Activated CD4-positive, alpha-beta T cell treated with anti-CD3 and anti-CD28 coated beads for 36 hours (primary cell): ENCODE measurements around the gene CHFR. TPM values are rescaled to one million over a fixed set of nuclear protein-coding genes. Genes with fewer than 3 reads are reported as not detected.
"Not testable (repeated sequence)": the region's sequence is repeated elsewhere in the genome, so short reads cannot be mapped to it uniquely, and the experiment has no call there.

Experiments
- ATAC-seq: fragments of 200-7000 bp; cut with Tn5 transposase; one replicate; pipeline ENCODE4 v1.10.0; 2021; ENCODE audit warnings: mild to moderate bottlenecking, moderate library complexity
- CTCF ChIA-PET: fragments of 350-600 bp; sonication (Branson Sonifier 250); formaldehyde crosslinking; loops from one replicate; lab custom pipeline; 2021; ENCODE audit warnings: antibody characterized with exemption; lab: Charles Lee
- POLR2A ChIA-PET: fragments of 350-600 bp; sonication (Branson Sonifier 250); formaldehyde crosslinking; loops from one replicate; lab custom pipeline; 2021; ENCODE audit warnings: antibody characterized with exemption, inconsistent platforms; lab: Charles Lee
- DNase-seq: peaks from one replicate; pipeline ENCODE4 v3.0.0-alpha.2; 2020
- H3K27ac Mint-ChIP-seq: one replicate; pipeline ENCODE4 v1.8.0; 2021; ENCODE audit warnings: mixed read lengths
- H3K27me3 Mint-ChIP-seq: one replicate; pipeline ENCODE4 v1.8.0; 2021; ENCODE audit warnings: mixed read lengths
- H3K36me3 Mint-ChIP-seq: one replicate; pipeline ENCODE4 v1.8.0; 2021; ENCODE audit warnings: low read depth, mixed read lengths
- H3K4me1 Mint-ChIP-seq: one replicate; pipeline ENCODE4 v1.8.0; 2021; ENCODE audit warnings: mixed read lengths
- H3K4me3 Mint-ChIP-seq: one replicate; pipeline ENCODE4 v1.8.0; 2021; ENCODE audit warnings: mild to moderate bottlenecking, moderate library complexity, mixed read lengths
- H3K9me3 Mint-ChIP-seq: one replicate; pipeline ENCODE4 v1.8.0; 2021; ENCODE audit warnings: low read depth, mixed read lengths
- intact Hi-C, 2 experiments: fragments of 100-400 bp; cut with DNase I in 1 of 2; cut with micrococcal nuclease in 1 of 2; formaldehyde crosslinking; loops; one replicate each; pipeline versions ENCODE4 v1.14.2 to v1.15.1; 2022 to 2024; cut with DNase I, micrococcal nuclease
- total RNA-seq, 2 experiments: library from RNA; stranded (reverse); gene quantifications; one replicate each; pipeline ENCODE4 v1.2.3, GENCODE V29; 2021

Gene CHFR
- total RNA-seq, 2 experiments from 2014 or later: 36.5 to 36.8 TPM

DNA sequence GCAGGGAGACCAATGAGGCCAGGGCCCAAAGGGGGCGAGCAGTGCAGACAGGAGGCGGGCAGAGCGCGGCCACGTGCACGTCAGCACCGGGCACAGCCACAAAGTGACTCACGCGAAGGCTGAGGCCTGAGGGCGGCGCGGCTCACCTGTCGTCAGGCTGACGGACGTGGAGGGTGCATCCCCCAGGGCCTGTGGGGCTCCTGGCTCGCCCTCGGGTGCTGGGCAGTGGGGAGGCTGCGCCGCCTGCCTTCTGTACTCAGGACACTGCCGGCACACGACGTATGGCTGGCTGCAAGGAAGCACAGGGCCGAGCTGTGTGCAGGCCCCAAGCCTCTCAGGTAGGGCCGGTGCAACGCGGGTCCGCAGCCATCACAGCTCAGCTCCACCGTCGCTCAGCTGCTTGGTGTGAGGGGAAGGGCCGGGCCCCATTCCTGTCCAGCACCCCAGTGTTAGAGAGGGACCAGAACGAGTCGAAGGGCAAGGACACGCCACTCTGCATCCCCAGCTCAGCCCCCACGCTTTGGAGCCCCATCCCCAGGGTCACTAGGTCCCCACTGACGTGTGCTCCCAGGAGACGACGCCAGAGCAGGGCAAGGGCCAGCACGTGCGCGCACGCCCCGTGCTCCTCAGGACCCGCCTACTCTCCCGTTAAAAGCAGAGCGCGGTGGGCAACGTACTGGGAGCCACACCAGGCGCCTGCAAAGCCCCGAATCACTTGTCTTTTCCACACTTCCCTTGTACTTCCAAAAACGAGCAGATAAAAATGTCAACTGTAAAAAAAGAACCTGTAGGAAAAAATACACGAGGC lies 33.9 kb downstream of the CHFR start:
- ChIA-PET CTCF (no interaction called here), POLR2A (no interaction called here)
- no peaks in the 10 kb centered on the region for H3K27me3 Mint-ChIP-seq
- H3K36me3 Mint-ChIP-seq: peaks cover 50% of the 10 kb centered on the region
- no peaks in the 10 kb centered on the region for H3K9me3 Mint-ChIP-seq
- H3K4me1 Mint-ChIP-seq: peaks cover under 1% of the 10 kb centered on the region
- intact Hi-C loops: no loop called here
- no peak for ATAC-seq
- no peak for DNase-seq
- no peak overlapping the region for H3K4me3 Mint-ChIP-seq
- no peak overlapping the region for H3K27ac Mint-ChIP-seq

DNA sequence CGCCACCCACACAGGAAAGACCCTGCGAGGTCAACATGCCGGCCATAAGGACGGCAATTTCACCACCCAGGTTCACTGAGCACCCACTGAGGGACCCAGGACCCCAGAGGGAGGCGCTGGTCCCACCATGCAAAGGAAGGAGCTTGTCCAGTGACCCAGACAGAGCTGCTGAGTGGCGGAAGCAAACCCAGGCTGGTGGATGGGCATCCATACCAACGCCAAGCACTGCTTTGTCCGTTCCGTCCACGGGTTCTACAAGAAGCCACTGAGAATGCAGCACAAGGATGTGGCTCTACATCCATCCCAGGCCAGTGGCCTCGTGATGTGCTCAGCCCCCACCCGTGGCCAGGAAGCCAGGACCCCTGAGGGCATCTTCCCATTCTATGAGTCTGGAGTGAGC lies 34.9 kb downstream of the CHFR start:
- ATAC-seq (no peak), DNase-seq (no peak)
- no peak overlapping the region for H3K27ac Mint-ChIP-seq
- H3K4me3 Mint-ChIP-seq: no peak overlapping the region
- no peaks in the 10 kb centered on the region for H3K27me3 Mint-ChIP-seq
- peaks cover 3% of the 10 kb centered on the region for H3K4me1 Mint-ChIP-seq
- POLR2A ChIA-PET: no interaction called here
- intact Hi-C loops: no loop called here
- CTCF ChIA-PET: no interaction called here
- no peaks in the 10 kb centered on the region for H3K9me3 Mint-ChIP-seq
- H3K36me3 Mint-ChIP-seq: peaks cover 47% of the 10 kb centered on the region

DNA sequence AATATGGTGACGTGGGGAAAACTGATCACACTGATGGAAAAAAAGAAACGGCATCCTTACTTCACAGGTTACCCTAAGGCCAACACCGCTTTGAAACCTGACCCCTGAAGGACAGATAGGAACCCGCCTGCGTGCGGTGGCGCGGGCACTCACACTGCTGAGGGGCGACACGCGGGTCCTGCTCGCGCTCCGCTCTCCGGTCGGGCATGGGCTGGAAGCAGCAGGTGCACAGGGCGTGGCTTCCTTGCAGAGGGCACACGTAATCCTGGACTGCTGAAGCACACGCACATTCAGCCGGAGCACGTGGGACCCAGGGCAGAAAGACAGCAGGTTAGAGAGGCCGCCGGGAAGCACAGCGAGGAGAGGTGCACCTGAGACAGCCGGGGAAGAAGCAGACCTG lies 35.9 kb downstream of the CHFR start:
- no peak overlapping the region for H3K4me3 Mint-ChIP-seq
- ChIA-PET CTCF (no interaction called here), POLR2A (no interaction called here)
- H3K27me3 Mint-ChIP-seq: no peaks in the 10 kb centered on the region
- intact Hi-C loops: no loop called here
- no peaks in the 10 kb centered on the region for H3K9me3 Mint-ChIP-seq
- DNase-seq (no peak), ATAC-seq (no peak)
- H3K36me3 Mint-ChIP-seq: peaks cover 52% of the 10 kb centered on the region
- H3K4me1 Mint-ChIP-seq: peaks cover 3% of the 10 kb centered on the region
- H3K27ac Mint-ChIP-seq: no peak overlapping the region

DNA sequence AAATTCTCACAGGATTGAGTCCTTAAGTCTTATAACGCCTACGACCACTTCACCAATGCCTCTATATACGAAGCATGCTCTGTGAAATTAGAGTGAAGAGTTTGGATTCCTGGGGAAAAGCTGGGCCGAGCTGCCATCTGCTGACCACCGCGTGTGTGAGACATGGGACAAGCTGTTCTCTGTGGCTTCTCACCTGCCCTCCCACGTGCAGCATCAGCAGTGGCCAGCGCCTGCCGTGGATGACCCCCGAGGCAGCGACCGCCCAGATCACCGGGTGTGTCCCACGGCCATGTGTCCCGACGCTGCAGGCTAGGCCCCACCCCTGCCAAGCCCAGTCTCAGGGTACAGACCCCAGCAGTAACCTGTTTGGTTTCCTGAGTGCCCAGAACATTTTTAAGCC lies 37.1 kb downstream of the CHFR start:
- CTCF ChIA-PET: no interaction called here
- ATAC-seq: no peak

GRCh38 chr12:132848521-132848920 lies 38.9 kb downstream of the CHFR start:
- ChIA-PET POLR2A (no interaction called here), CTCF (interaction anchor here (0.9 kb wide), 1 partner anchor 373 kb away, joined by 3 read pairs; no protein-coding TSS in a partner anchor)
- H3K4me3 Mint-ChIP-seq: no peak overlapping the region
- no peaks in the 10 kb centered on the region for H3K9me3 Mint-ChIP-seq
- H3K27me3 Mint-ChIP-seq: no peaks in the 10 kb centered on the region
- peaks cover 3% of the 10 kb centered on the region for H3K4me1 Mint-ChIP-seq
- H3K36me3 Mint-ChIP-seq: peaks cover 42% of the 10 kb centered on the region
- H3K27ac Mint-ChIP-seq: no peak overlapping the region
- DNase-seq (no peak), ATAC-seq (no peak)
- intact Hi-C loops: no loop called here

More for the DNA sequence above, 37.1 kb downstream of the CHFR start:
- DNase-seq: no peak
- H3K27ac Mint-ChIP-seq: no peak overlapping the region
- H3K4me3 Mint-ChIP-seq: no peak overlapping the region
- peaks cover 47% of the 10 kb centered on the region for H3K36me3 Mint-ChIP-seq
- H3K27me3 Mint-ChIP-seq: no peaks in the 10 kb centered on the region
- POLR2A ChIA-PET: no interaction called here
- intact Hi-C loops: no loop called here
- no peaks in the 10 kb centered on the region for H3K9me3 Mint-ChIP-seq
- peaks cover 3% of the 10 kb centered on the region for H3K4me1 Mint-ChIP-seq

DNA sequence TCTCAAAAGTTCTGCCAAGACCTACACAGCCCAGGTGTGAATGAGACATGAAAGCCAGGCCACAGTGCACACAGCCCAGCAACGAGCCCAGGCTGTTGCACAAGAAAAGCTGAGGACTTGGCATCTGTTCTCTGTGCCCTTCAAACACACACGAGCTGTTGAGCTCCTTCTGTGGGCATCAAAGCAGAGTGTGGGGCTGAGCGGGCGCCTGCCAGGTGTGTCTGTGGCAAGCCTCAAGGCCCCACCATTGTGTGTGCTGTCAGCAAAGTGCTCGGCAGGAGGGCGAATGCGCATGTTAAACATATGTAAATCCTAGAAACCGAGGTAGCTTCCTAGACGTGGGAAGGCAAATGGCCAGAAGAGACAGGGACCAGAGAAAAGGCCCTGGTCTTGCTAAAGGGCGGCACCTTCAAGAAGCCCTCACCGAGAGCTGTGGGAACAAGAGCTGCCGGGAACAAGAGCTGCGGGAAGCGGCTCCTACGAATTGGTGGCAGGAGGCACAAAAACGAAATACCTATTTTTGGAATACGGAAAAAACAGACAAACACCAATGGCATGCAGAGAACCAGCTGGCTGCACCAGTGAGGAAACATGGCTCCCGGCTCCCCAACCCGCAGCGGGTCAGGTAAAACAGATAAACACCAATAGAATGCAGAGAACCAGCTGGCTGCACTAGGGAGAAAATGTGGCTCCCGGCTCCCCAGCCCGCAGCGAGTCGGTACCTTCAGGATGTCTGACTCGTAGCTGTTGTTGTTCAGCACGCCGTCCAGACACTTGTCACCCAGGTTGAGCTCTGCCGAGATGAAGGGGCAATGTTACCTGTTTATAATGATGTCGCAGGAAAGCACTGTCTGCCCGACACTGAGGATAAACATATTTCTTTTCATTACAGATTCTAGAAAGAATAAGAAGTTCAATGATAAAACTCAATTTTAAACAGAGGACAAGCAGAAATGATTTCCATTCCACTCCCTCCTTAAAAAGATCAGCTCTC lies 39.7 kb downstream of the CHFR start:
- Mint-ChIP-seq H3K27ac (no peak overlapping the region), H3K36me3 (peaks cover 37% of the 10 kb centered on the region), H3K4me1 (peaks cover 3% of the 10 kb centered on the region), H3K9me3 (no peaks in the 10 kb centered on the region), H3K4me3 (no peak overlapping the region), H3K27me3 (no peaks in the 10 kb centered on the region)
- POLR2A ChIA-PET: interaction anchor here (0.6 kb wide), 1 partner anchor 76 kb away, joined by 6 read pairs; no protein-coding TSS in a partner anchor
- ATAC-seq (no peak), DNase-seq (no peak)
- intact Hi-C loops: no loop called here
- CTCF ChIA-PET: interaction anchor here (0.6 kb wide), 1 partner anchor 55 kb away, joined by 6 read pairs; no protein-coding TSS in a partner anchor

GRCh38 chr12:132844681-132845080 lies 42.7 kb downstream of the CHFR start:
- H3K27ac Mint-ChIP-seq, H3K4me1 Mint-ChIP-seq, intact Hi-C loops, POLR2A ChIA-PET, CTCF ChIA-PET, H3K9me3 Mint-ChIP-seq, H3K27me3 Mint-ChIP-seq, H3K4me3 Mint-ChIP-seq, DNase-seq, ATAC-seq: not testable (repeated sequence)
- peaks cover 43% of the 10 kb centered on the region for H3K36me3 Mint-ChIP-seq

DNA sequence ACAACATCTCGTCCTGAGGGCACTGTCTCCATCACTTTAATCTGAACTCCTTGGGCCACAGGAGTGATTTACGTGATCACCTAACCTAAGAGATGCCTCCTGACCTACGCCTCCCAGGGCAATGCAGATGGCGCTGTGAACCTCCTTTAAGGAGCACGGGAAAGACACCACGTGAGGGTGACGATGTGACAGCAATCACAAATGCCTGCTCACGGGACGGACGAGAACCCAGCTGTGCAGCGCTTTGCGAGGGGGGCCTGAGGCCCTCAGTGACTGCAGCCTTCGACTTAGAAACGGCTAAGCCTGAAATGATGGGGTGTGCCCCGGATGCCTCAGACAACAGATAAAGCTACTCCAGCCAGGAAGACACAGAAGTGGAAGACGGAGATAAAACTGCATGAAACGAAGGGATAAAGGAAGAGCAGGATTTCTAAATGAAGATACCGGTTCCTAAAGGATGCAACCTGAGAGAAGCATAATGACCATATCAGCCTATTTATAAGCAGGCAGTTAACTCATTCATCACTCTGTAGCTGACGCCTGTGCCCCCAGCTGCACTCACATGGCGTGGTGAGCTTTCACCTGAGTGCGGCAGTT lies 44.9 kb downstream of the CHFR start:
- H3K36me3 Mint-ChIP-seq: peaks cover 47% of the 10 kb centered on the region
- H3K4me1 Mint-ChIP-seq: no peaks in the 10 kb centered on the region
- H3K27me3 Mint-ChIP-seq: no peaks in the 10 kb centered on the region
- POLR2A ChIA-PET: no interaction called here
- DNase-seq (no peak), ATAC-seq (no peak)
- H3K9me3 Mint-ChIP-seq: no peaks in the 10 kb centered on the region
- CTCF ChIA-PET: no interaction called here
- no peak overlapping the region for H3K27ac Mint-ChIP-seq
- intact Hi-C loops: no loop called here
- H3K4me3 Mint-ChIP-seq: no peak overlapping the region

GRCh38 chr12:132841151-132841550 lies 46.3 kb downstream of the CHFR start:
- DNase-seq: no peak
- ChIA-PET POLR2A (no interaction called here), CTCF (no interaction called here)
- Mint-ChIP-seq H3K9me3 (no peaks in the 10 kb centered on the region), H3K4me1 (peaks cover 7% of the 10 kb centered on the region), H3K36me3 (peaks cover 42% of the 10 kb centered on the region), H3K4me3 (no peak overlapping the region), H3K27ac (no peak overlapping the region), H3K27me3 (no peaks in the 10 kb centered on the region)
- intact Hi-C loops: no loop called here
- no peak for ATAC-seq

DNA sequence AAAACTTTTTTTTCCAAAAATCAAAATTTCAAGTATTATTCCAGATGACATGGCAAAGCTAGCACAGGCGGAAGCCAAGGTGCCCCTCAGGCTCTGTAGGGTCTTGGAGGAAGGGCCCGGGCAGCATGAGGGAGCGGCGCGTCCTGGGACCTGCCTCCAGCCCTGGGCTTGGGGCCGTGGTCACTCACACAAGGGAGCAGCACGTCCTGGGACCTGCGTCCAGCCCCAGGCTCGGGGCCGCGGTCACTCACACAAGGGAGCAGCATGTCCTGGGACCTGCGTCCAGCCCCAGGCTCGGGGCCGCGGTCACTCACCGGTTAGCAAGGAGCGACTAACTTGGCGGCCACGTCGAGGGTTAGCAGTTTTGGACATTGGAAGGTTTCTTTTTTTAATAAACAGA lies 46.9 kb downstream of the CHFR start:
- Mint-ChIP-seq H3K27me3 (no peaks in the 10 kb centered on the region), H3K9me3 (no peaks in the 10 kb centered on the region), H3K36me3 (peaks cover 37% of the 10 kb centered on the region), H3K27ac (no peak overlapping the region), H3K4me1 (peaks cover 8% of the 10 kb centered on the region), H3K4me3 (no peak overlapping the region)
- DNase-seq (no peak), ATAC-seq (no peak)
- intact Hi-C loops: no loop called here
- ChIA-PET CTCF (no interaction called here), POLR2A (no interaction called here)

DNA sequence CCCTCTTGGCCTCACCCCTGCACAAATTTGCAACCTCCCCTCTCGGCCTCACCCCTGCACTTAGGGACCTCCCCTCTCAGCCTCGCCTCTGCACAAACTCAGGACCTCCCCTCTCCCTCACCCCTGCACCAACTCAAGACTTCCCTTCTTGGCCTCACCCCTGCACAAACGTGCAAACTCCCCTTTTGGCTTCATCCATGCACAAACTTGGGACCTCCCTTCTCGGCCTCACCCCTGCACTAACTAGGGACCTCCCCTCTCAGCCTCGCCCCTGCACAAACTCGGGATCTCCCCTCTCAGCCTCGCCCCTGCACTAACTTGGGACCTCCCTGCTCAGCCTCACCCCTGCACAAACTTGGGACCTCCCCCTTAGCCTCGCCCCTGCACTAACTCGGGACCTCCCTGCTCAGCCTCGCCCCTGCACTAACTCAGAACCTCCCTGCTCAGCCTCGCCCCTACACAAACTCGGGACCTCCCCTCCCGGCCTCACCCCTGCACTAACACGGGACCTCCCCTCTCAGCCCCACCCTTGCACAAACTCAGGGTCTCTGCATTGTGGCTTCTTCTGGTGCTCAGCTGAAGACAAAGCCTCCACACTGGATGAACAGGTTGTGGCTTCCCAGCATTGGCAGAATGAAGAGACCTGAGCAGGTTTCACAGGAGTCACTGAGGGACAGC lies 47.7 kb downstream of the CHFR start:
- POLR2A ChIA-PET: no interaction called here
- Mint-ChIP-seq H3K27ac (no peak overlapping the region), H3K9me3 (no peaks in the 10 kb centered on the region), H3K36me3 (peaks cover 37% of the 10 kb centered on the region), H3K4me1 (peaks cover 17% of the 10 kb centered on the region), H3K4me3 (no peak overlapping the region), H3K27me3 (no peaks in the 10 kb centered on the region)
- intact Hi-C loops: no loop called here
- ATAC-seq (no peak), DNase-seq (no peak)
- CTCF ChIA-PET: no interaction called here
